NT2/D1 (cell line): ENCODE measurements around the gene PRKG1.

Source experiments
- SUZ12 ChIP-seq: IDR thresholded peaks from 2 replicates; pipeline ENCODE4 v1.6.1; 2011; ENCODE audit not compliant: insufficient read length, insufficient read depth; ENCODE audit errors: extremely low read depth
- YY1 ChIP-seq: IDR thresholded peaks from 2 replicates; pipeline ENCODE4 v1.6.1; 2011; ENCODE audit not compliant: insufficient read length, insufficient read depth
- ZNF274 ChIP-seq: IDR thresholded peaks from 2 replicates; pipeline ENCODE4 v1.6.1; 2011; ENCODE audit warnings: mild to moderate bottlenecking, low read depth, low read length

DNA sequence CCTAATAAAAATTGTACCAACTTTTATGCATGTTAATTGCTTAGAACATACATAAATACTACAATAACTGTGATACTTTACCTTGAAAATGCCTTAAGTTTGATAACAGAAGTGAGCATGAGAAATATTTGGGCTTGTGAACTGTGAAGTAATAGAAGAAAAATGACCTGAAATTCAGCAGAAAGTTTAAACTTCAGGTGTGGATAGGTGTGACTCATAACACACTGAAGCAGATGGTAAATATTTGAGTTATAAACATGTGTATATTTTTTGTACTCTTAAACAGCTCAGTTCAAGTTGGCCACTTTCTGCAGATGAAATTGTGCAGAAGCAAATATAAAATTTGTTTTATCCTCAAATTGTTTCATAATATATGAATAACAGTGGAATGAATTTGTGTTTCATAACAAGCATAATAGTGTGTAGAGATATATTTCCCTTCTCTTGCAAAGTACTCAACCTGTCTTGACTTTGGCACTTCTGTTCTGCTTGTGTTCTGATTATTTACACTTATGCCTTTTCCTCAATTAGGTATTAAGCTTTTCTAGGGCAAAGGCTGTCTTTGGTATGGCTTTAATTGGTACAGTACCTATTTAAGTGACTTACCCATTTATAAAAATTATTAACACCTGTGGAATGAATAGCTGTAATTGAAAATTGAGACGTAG is 122.4 kb downstream of the PRKG1 start:
- TF ChIP-seq YY1 (no peak), ZNF274 (no peak), SUZ12 (no peak)
